ENCODE measurements around the gene LHPP.
A peak's percentile ranks its signal among the peaks of the same experiment; 100 is the strongest.
"Not testable (repeated sequence)": the region's sequence is repeated elsewhere in the genome, so short reads cannot be mapped to it uniquely, and the experiment has no call there.

The LHPP gene

DNA sequence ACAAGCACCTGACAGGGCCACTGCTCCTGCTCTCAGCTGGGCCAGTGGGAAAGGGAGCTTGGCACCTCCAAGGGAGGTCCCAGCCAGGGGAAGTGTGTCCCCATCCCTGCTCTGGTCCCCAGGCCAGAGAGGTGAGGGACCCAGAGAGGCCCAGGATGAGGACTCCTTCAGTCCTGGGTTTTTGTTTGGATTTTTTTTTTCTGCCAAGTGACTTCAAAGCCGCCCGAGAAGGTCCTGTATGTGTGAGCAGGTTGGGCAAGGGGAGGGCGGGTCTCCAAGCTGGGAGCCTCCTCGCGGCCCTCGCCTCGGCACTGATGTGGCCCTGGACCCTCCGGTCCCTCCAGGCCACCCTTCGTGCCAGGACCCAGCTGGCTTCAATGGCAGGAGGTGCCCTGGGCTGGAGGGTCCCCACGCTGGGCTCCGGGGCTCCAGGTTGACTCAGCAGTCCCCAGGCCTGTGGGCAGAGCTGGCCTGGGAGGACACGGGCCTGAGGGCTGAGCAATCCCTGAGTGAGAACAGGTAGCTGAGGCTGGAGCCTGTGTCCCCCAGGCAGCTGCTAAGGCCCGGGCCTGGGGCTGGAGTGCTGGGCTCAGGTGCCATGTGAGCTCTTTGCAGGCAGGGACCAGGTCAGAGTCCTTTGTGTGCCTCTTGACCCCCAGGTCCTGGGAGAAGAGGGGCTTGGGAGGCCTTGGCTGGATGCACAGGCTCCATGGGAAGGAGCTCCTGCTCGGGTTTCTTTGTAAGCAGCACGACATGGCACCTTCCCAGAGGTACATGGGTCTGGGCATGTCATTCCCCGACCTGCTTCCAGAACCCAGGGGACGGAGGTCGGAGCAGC lies 142.0 kb downstream of the LHPP start:
- H3K4me1 Mint-ChIP-seq (ENCODE audit: low read depth) = peaks cover 10% of the 10 kb centered on the region
- H3K9me3 Mint-ChIP-seq = no peaks in the 10 kb centered on the region
- peaks cover 16% of the 10 kb centered on the region for H3K27me3 Mint-ChIP-seq
- H3K36me3 Mint-ChIP-seq (ENCODE audit: low read depth) = no peaks in the 10 kb centered on the region
- no peak overlapping the region for H3K27ac Mint-ChIP-seq
- intact Hi-C loops (cut with micrococcal nuclease) = no loop called here
- H3K4me3 Mint-ChIP-seq = no peak overlapping the region

- H3K4me3 Mint-ChIP-seq = no peak overlapping the region
- intact Hi-C loops (cut with micrococcal nuclease) = no loop called here
- H3K4me1 Mint-ChIP-seq (ENCODE audit: low read depth) = peaks cover 10% of the 10 kb centered on the region
Observed at GRCh38 chr10:124604214-124605000, 142.8 kb downstream of the LHPP start.

GRCh38 chr10:124605001-124605370 lies 143.4 kb downstream of the LHPP start:
- Mint-ChIP-seq H3K36me3 (ENCODE audit: low read depth) (no peaks in the 10 kb centered on the region), H3K4me3 (no peak overlapping the region), H3K9me3 (no peaks in the 10 kb centered on the region), H3K4me1 (ENCODE audit: low read depth) (peaks cover 10% of the 10 kb centered on the region), H3K27me3 (peaks cover 7% of the 10 kb centered on the region), H3K27ac (no peak overlapping the region)
- intact Hi-C loops (cut with micrococcal nuclease) = no loop called here

More at GRCh38 chr10:124604214-124605000, 142.8 kb downstream of the LHPP start:
- no peak overlapping the region for H3K27ac Mint-ChIP-seq
- H3K27me3 Mint-ChIP-seq = peaks cover 10% of the 10 kb centered on the region
- H3K36me3 Mint-ChIP-seq (ENCODE audit: low read depth) = no peaks in the 10 kb centered on the region
- H3K9me3 Mint-ChIP-seq = no peaks in the 10 kb centered on the region

DNA sequence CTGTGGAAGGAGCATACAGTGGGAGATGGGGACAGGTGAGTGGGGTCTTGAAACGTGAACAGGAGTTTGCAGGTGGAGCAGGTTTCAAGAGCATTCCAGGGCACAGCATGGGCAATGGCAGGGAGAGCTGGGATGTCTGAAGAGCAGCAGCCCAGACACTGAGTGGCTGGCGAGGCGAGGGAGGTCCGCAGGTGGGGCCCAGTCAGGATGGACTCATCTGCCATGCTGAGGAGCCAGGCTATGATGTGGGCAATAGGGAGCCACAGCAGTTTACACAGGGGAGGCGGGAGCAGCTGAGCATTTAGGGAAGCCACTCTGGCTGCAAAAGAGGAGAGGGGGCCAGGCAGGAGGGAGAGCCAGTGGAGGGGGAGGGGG lies 143.8 kb downstream of the LHPP start:
- intact Hi-C loops (cut with micrococcal nuclease) = no loop called here
- no peaks in the 10 kb centered on the region for H3K36me3 Mint-ChIP-seq (ENCODE audit: low read depth)
- peaks cover 7% of the 10 kb centered on the region for H3K27me3 Mint-ChIP-seq
- H3K27ac Mint-ChIP-seq = no peak overlapping the region
- peaks cover 10% of the 10 kb centered on the region for H3K4me1 Mint-ChIP-seq (ENCODE audit: low read depth)
- H3K9me3 Mint-ChIP-seq = no peaks in the 10 kb centered on the region
- H3K4me3 Mint-ChIP-seq = no peak overlapping the region

DNA sequence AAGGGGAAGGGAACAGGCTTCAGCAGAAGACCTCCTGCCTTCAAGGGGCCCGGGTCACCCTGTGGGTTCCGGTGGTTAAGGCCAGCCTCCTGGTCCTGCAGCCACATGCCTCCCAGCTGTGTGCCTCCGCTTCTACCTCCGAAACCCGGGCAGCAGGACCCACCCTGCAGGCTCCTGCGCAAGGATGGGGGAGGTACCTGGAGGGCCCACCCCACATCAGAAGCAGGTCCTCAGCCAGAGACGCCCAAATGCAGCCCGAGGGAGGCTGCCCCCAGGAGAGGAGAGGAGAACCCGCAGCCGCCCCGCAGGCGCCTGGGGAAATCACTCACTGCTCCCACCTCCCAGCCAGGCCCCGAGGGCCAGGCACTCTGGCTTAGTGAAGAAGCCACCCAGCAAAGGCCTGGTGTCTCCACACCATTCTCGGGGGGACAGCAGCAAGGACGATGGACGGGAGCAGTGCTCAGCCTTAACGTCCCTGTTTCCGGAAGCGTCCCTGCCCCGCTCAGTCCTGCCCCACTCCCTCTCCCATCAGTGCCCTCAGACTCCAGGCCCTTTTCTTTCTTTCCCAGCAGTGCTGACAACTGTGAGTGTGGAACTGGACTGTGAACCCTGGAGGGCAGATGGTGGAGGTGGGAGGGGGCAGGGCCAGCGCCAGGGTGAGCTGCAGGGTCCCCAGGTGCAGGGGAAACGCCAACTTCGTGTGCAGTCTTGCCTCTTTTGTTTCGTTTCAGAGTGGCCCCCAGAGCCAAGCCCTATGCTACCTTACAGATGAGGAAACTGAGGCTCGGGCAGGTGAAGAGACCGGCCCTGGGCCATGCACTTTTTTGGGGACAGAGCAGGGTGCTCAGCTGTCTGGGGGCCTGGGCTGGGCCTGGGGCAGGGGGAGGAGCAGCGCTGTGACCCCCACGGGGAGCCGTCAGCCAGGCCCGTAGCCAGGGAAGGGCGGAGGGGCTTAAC lies 144.5 kb downstream of the LHPP start:
- Mint-ChIP-seq H3K36me3 (ENCODE audit: low read depth) (no peaks in the 10 kb centered on the region), H3K4me1 (ENCODE audit: low read depth) (peaks cover 13% of the 10 kb centered on the region), H3K27ac (no peak overlapping the region), H3K4me3 (no peak overlapping the region), H3K9me3 (no peaks in the 10 kb centered on the region), H3K27me3 (peaks cover 7% of the 10 kb centered on the region)
- intact Hi-C loops (cut with micrococcal nuclease) = no loop called here

- intact Hi-C loops (cut with micrococcal nuclease) = no loop called here
- Mint-ChIP-seq H3K9me3 (no peaks in the 10 kb centered on the region), H3K4me1 (ENCODE audit: low read depth) (peaks cover 20% of the 10 kb centered on the region), H3K27ac (no peak overlapping the region), H3K4me3 (no peak overlapping the region), H3K27me3 (peaks cover 7% of the 10 kb centered on the region), H3K36me3 (ENCODE audit: low read depth) (no peaks in the 10 kb centered on the region)
Observed at GRCh38 chr10:124606822-124607221, 145.2 kb downstream of the LHPP start.

DNA sequence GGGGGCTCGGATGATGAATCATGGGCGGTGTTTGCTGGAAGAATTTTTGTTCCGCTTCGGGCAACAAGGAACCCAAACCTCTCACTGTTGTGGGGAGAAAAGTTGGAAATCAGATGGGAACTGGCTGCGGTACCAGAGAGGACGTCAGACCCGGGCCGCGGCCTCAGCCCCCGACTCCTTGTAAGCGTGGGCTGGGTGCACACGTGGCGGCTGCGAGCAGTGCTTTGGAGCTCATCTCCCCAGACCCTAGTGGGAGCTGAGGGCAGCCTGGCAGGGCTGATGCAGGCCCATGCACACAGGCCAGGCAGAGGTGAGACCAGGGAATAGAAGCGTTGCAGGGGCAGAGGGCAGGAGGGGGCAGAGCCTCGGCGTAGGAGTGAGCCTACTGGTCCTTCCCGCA lies 146.1 kb downstream of the LHPP start:
- H3K36me3 Mint-ChIP-seq (ENCODE audit: low read depth) = no peaks in the 10 kb centered on the region
- peaks cover 29% of the 10 kb centered on the region for H3K4me1 Mint-ChIP-seq (ENCODE audit: low read depth)
- peaks cover 7% of the 10 kb centered on the region for H3K27me3 Mint-ChIP-seq

GRCh38 chr10:124608093-124608721 lies 146.6 kb downstream of the LHPP start:
- Mint-ChIP-seq H3K27me3 (peaks cover 7% of the 10 kb centered on the region), H3K4me3 (no peak overlapping the region), H3K4me1 (ENCODE audit: low read depth) (peaks cover 33% of the 10 kb centered on the region), H3K36me3 (ENCODE audit: low read depth) (no peaks in the 10 kb centered on the region), H3K27ac (no peak overlapping the region), H3K9me3 (no peaks in the 10 kb centered on the region)
- intact Hi-C loops (cut with micrococcal nuclease) = no loop called here

More for the DNA sequence above, 146.1 kb downstream of the LHPP start:
- Mint-ChIP-seq H3K4me3 (no peak overlapping the region), H3K9me3 (no peaks in the 10 kb centered on the region), H3K27ac (no peak overlapping the region)
- intact Hi-C loops (cut with micrococcal nuclease) = no loop called here

GRCh38 chr10:124609698-124610097 lies 148.1 kb downstream of the LHPP start:
- peaks cover 1% of the 10 kb centered on the region for H3K36me3 Mint-ChIP-seq (ENCODE audit: low read depth)
- H3K4me1 Mint-ChIP-seq (ENCODE audit: low read depth) = peaks cover 43% of the 10 kb centered on the region
- peaks cover 7% of the 10 kb centered on the region for H3K27me3 Mint-ChIP-seq
- no peak overlapping the region for H3K27ac Mint-ChIP-seq
- no peaks in the 10 kb centered on the region for H3K9me3 Mint-ChIP-seq
- intact Hi-C loops (cut with micrococcal nuclease) = no loop called here
- H3K4me3 Mint-ChIP-seq = no peak overlapping the region

DNA sequence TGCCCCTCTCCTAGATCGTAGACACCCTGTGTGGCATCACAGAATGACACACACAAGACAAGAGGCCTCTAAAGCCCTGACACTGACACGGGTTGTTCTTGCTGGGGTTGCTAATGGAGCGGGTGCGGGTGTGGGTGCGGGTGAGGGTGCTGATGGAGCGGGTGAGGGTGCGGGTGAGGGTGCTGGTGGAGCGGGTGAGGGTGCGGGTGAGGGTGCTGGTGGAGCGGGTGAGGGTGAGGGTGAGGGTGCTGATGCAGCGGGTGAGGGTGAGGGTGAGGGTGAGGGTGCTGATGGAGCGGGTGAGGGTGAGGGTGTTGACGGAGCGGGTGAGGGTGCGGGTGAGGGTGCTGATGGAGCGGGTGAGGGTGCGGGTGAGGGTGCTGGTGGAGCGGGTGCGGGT lies 148.6 kb downstream of the LHPP start:
- H3K4me1 Mint-ChIP-seq (ENCODE audit: low read depth) = peaks cover 43% of the 10 kb centered on the region
- H3K27me3 Mint-ChIP-seq; H3K36me3 Mint-ChIP-seq (ENCODE audit: low read depth); H3K9me3 Mint-ChIP-seq; H3K4me3 Mint-ChIP-seq; H3K27ac Mint-ChIP-seq; intact Hi-C loops (cut with micrococcal nuclease): not testable (repeated sequence)

GRCh38 chr10:124610851-124611250 lies 149.2 kb downstream of the LHPP start:
- Mint-ChIP-seq H3K4me3 (peak overlapping the region; percentile 40), H3K36me3 (ENCODE audit: low read depth) (peaks cover 13% of the 10 kb centered on the region), H3K4me1 (ENCODE audit: low read depth) (peaks cover 43% of the 10 kb centered on the region)
- intact Hi-C loops (cut with micrococcal nuclease); H3K27me3 Mint-ChIP-seq; H3K9me3 Mint-ChIP-seq; H3K27ac Mint-ChIP-seq: not testable (repeated sequence)

DNA sequence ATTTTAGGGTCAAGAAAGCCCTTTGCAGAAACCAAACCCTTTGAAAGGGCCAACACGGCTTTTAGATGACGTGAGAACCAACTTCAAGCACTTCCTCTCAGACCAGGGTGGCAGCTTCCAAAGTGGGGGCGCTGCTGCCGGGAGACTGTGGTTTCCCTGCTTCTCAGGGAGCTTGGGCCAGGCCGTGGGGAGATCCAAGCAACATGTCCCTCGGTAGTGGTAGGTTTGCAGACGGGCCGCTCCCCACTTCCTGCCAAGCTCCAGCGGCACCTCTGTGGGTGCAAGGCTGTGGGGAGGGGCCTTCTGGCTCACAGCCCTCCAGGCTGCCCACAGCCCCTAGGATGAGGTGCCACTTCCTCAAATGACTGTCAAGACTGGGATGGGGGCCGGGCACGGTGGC lies 150.1 kb downstream of the LHPP start:
- no peaks in the 10 kb centered on the region for H3K9me3 Mint-ChIP-seq
- no peak overlapping the region for H3K4me3 Mint-ChIP-seq
- peaks cover 5% of the 10 kb centered on the region for H3K27me3 Mint-ChIP-seq
- intact Hi-C loops (cut with micrococcal nuclease) = no loop called here
- peaks cover 22% of the 10 kb centered on the region for H3K36me3 Mint-ChIP-seq (ENCODE audit: low read depth)
- peaks cover 38% of the 10 kb centered on the region for H3K4me1 Mint-ChIP-seq (ENCODE audit: low read depth)
- peak overlapping the region; percentile 72 for H3K27ac Mint-ChIP-seq

Data from dendritic cell treated with granulocyte-macrophage colony-stimulating factor and Interleukin-4, amounts not matched to agents 40 ng/mL and 50 ng/mL, for 4 days (primary cell).